ENCODE measurements around the gene CCDC148. TPM values are rescaled to one million over a fixed set of nuclear protein-coding genes. Genes with fewer than 3 reads are reported as not detected.

The CCDC148 gene
- total RNA-seq, 2 experiments from 2014 or later: 0.15 TPM; not detected in 1

- DNase-seq: no peak
- no peak overlapping the region for H3K27ac Mint-ChIP-seq
- peaks cover 6% of the 10 kb centered on the region for H3K27me3 Mint-ChIP-seq
- peaks cover 2% of the 10 kb centered on the region for H3K9me3 Mint-ChIP-seq
- POLR2A ChIA-PET: no interaction called here
- CTCF ChIA-PET: no interaction called here
- H3K4me3 Mint-ChIP-seq: no peak overlapping the region
- no peaks in the 10 kb centered on the region for H3K36me3 Mint-ChIP-seq (ENCODE audit: low read depth)
- no peaks in the 10 kb centered on the region for H3K4me1 Mint-ChIP-seq
Observed at GRCh38 chr2:158273791-158274190, 182.8 kb downstream of the CCDC148 start.

GRCh38 chr2:158270536-158270935 is 186.0 kb downstream of the CCDC148 start:
- peaks cover 12% of the 10 kb centered on the region for H3K27me3 Mint-ChIP-seq
- DNase-seq: no peak
- H3K36me3 Mint-ChIP-seq (ENCODE audit: low read depth): no peaks in the 10 kb centered on the region
- H3K9me3 Mint-ChIP-seq: no peaks in the 10 kb centered on the region
- no peak overlapping the region for H3K4me3 Mint-ChIP-seq
- POLR2A ChIA-PET: no interaction called here
- no peak overlapping the region for H3K27ac Mint-ChIP-seq
- CTCF ChIA-PET: no interaction called here
- H3K4me1 Mint-ChIP-seq: no peaks in the 10 kb centered on the region

- H3K27ac Mint-ChIP-seq: no peak overlapping the region
- H3K4me1 Mint-ChIP-seq: no peaks in the 10 kb centered on the region
- POLR2A ChIA-PET: no interaction called here
- H3K36me3 Mint-ChIP-seq (ENCODE audit: low read depth): no peaks in the 10 kb centered on the region
- no peaks in the 10 kb centered on the region for H3K9me3 Mint-ChIP-seq
- DNase-seq: no peak
- H3K27me3 Mint-ChIP-seq: peaks cover 16% of the 10 kb centered on the region
- no peak overlapping the region for H3K4me3 Mint-ChIP-seq
- CTCF ChIA-PET: no interaction called here
Observed at GRCh38 chr2:158269143-158269542, 187.4 kb downstream of the CCDC148 start.

GRCh38 chr2:158266111-158266510 is 190.4 kb downstream of the CCDC148 start:
- Mint-ChIP-seq H3K36me3 (ENCODE audit: low read depth) (no peaks in the 10 kb centered on the region), H3K9me3 (no peaks in the 10 kb centered on the region), H3K4me1 (no peaks in the 10 kb centered on the region), H3K27me3 (peaks cover 21% of the 10 kb centered on the region), H3K4me3 (no peak overlapping the region), H3K27ac (no peak overlapping the region)
- no peak for DNase-seq
- ChIA-PET POLR2A (no interaction called here), CTCF (interaction anchor here (1.5 kb wide), 1 partner anchor 9 kb away, joined by 3 read pairs; no protein-coding TSS in a partner anchor)

- CTCF ChIA-PET: no interaction called here
- no peak overlapping the region for H3K4me3 Mint-ChIP-seq
- DNase-seq: no peak
- no peaks in the 10 kb centered on the region for H3K36me3 Mint-ChIP-seq (ENCODE audit: low read depth)
- no peaks in the 10 kb centered on the region for H3K4me1 Mint-ChIP-seq
- POLR2A ChIA-PET: no interaction called here
- no peak overlapping the region for H3K27ac Mint-ChIP-seq
- peaks cover 17% of the 10 kb centered on the region for H3K27me3 Mint-ChIP-seq
- no peaks in the 10 kb centered on the region for H3K9me3 Mint-ChIP-seq
Observed at GRCh38 chr2:158255257-158255656, 201.3 kb downstream of the CCDC148 start.

- Mint-ChIP-seq H3K36me3 (ENCODE audit: low read depth) (no peaks in the 10 kb centered on the region), H3K27me3 (peaks cover 19% of the 10 kb centered on the region), H3K4me1 (no peaks in the 10 kb centered on the region), H3K27ac (no peak overlapping the region), H3K4me3 (no peak overlapping the region), H3K9me3 (no peaks in the 10 kb centered on the region)
- no peak for DNase-seq
- ChIA-PET POLR2A (no interaction called here), CTCF (no interaction called here)
Observed at GRCh38 chr2:158253170-158253569, 203.4 kb downstream of the CCDC148 start.

- POLR2A ChIA-PET: no interaction called here
- Mint-ChIP-seq H3K9me3 (no peaks in the 10 kb centered on the region), H3K27me3 (peaks cover 16% of the 10 kb centered on the region), H3K36me3 (ENCODE audit: low read depth) (no peaks in the 10 kb centered on the region), H3K4me3 (no peak overlapping the region), H3K4me1 (no peaks in the 10 kb centered on the region), H3K27ac (no peak overlapping the region)
- DNase-seq: no peak
- CTCF ChIA-PET: no interaction called here
Observed at GRCh38 chr2:158251356-158251755, 205.2 kb downstream of the CCDC148 start.

GRCh38 chr2:158243392-158243791 is 213.2 kb downstream of the CCDC148 start:
- Mint-ChIP-seq H3K36me3 (ENCODE audit: low read depth) (no peaks in the 10 kb centered on the region), H3K27me3 (no peaks in the 10 kb centered on the region), H3K27ac (no peak overlapping the region), H3K9me3 (no peaks in the 10 kb centered on the region), H3K4me3 (no peak overlapping the region), H3K4me1 (no peaks in the 10 kb centered on the region)
- DNase-seq: no peak
- CTCF ChIA-PET: no interaction called here
- POLR2A ChIA-PET: no interaction called here

GRCh38 chr2:158242280-158242679 is 214.3 kb downstream of the CCDC148 start:
- no peaks in the 10 kb centered on the region for H3K27me3 Mint-ChIP-seq
- CTCF ChIA-PET: no interaction called here
- no peak overlapping the region for H3K27ac Mint-ChIP-seq
- no peaks in the 10 kb centered on the region for H3K9me3 Mint-ChIP-seq
- POLR2A ChIA-PET: no interaction called here
- H3K4me1 Mint-ChIP-seq: no peaks in the 10 kb centered on the region
- no peaks in the 10 kb centered on the region for H3K36me3 Mint-ChIP-seq (ENCODE audit: low read depth)
- no peak overlapping the region for H3K4me3 Mint-ChIP-seq
- no peak for DNase-seq

- no peaks in the 10 kb centered on the region for H3K9me3 Mint-ChIP-seq
- no peak overlapping the region for H3K27ac Mint-ChIP-seq
- POLR2A ChIA-PET: no interaction called here
- DNase-seq: no peak
- H3K4me1 Mint-ChIP-seq: no peaks in the 10 kb centered on the region
- H3K27me3 Mint-ChIP-seq: no peaks in the 10 kb centered on the region
- no peak overlapping the region for H3K4me3 Mint-ChIP-seq
- no peaks in the 10 kb centered on the region for H3K36me3 Mint-ChIP-seq (ENCODE audit: low read depth)
- CTCF ChIA-PET: no interaction called here
Observed at GRCh38 chr2:158240975-158241374, 215.6 kb downstream of the CCDC148 start.

- H3K36me3 Mint-ChIP-seq (ENCODE audit: low read depth): no peaks in the 10 kb centered on the region
- ChIA-PET CTCF (no interaction called here), POLR2A (no interaction called here)
- H3K9me3 Mint-ChIP-seq: no peaks in the 10 kb centered on the region
- H3K27ac Mint-ChIP-seq: no peak overlapping the region
- H3K27me3 Mint-ChIP-seq: no peaks in the 10 kb centered on the region
- no peak for DNase-seq
- no peaks in the 10 kb centered on the region for H3K4me1 Mint-ChIP-seq
- H3K4me3 Mint-ChIP-seq: no peak overlapping the region
Observed at GRCh38 chr2:158239271-158239670, 217.3 kb downstream of the CCDC148 start.

- no peaks in the 10 kb centered on the region for H3K27me3 Mint-ChIP-seq
- H3K4me1 Mint-ChIP-seq: no peaks in the 10 kb centered on the region
- no peak for DNase-seq
- CTCF ChIA-PET: interaction anchor here (0.7 kb wide), 1 partner anchor 585 kb away, joined by 4 read pairs; no protein-coding TSS in a partner anchor
- H3K36me3 Mint-ChIP-seq (ENCODE audit: low read depth): no peaks in the 10 kb centered on the region
- H3K9me3 Mint-ChIP-seq: no peaks in the 10 kb centered on the region
- no peak overlapping the region for H3K4me3 Mint-ChIP-seq
- POLR2A ChIA-PET: no interaction called here
- H3K27ac Mint-ChIP-seq: no peak overlapping the region
Observed at GRCh38 chr2:158234497-158234896, 222.1 kb downstream of the CCDC148 start.

- no peak overlapping the region for H3K27ac Mint-ChIP-seq
- ChIA-PET CTCF (no interaction called here), POLR2A (no interaction called here)
- H3K4me3 Mint-ChIP-seq: no peak overlapping the region
- DNase-seq: no peak
- no peaks in the 10 kb centered on the region for H3K36me3 Mint-ChIP-seq (ENCODE audit: low read depth)
- no peaks in the 10 kb centered on the region for H3K9me3 Mint-ChIP-seq
- no peaks in the 10 kb centered on the region for H3K4me1 Mint-ChIP-seq
- H3K27me3 Mint-ChIP-seq: no peaks in the 10 kb centered on the region
Observed at GRCh38 chr2:158232476-158232875, 224.1 kb downstream of the CCDC148 start.

GRCh38 chr2:158228943-158229508 is 227.5 kb downstream of the CCDC148 start:
- ChIA-PET CTCF (no interaction called here), POLR2A (no interaction called here)
- Mint-ChIP-seq H3K27me3 (peaks cover 6% of the 10 kb centered on the region), H3K36me3 (ENCODE audit: low read depth) (no peaks in the 10 kb centered on the region), H3K27ac (no peak overlapping the region), H3K9me3 (no peaks in the 10 kb centered on the region), H3K4me3 (no peak overlapping the region), H3K4me1 (no peaks in the 10 kb centered on the region)
- DNase-seq: no peak
